ENCODE measurements around the gene GJB5.
"Not testable (repeated sequence)": the region's sequence is repeated elsewhere in the genome, so short reads cannot be mapped to it uniquely, and the experiment has no call there.

Gene GJB5

DNA sequence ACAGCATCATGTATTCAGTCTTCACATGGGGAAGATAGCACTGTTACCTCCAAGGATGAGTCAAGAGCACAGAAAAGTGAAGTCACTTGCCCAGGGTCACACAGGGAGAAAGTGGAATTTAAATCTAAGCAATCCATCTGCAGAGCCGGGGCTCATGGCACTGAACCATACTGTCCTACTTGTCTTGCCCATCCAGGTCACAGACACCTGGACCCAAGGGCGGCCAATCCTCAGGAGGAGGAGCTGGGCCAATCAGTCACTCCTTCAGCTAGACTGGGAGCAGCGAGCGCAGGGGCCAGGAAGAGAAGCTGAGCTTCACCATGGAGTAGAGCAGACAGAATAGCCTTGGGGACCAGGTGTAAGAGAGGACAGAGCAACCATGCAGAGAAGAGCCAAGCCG is 9.2 kb upstream of the GJB5 start:
- no peak for DNase-seq (ENCODE audit: low read depth in 2 of 2)

DNA sequence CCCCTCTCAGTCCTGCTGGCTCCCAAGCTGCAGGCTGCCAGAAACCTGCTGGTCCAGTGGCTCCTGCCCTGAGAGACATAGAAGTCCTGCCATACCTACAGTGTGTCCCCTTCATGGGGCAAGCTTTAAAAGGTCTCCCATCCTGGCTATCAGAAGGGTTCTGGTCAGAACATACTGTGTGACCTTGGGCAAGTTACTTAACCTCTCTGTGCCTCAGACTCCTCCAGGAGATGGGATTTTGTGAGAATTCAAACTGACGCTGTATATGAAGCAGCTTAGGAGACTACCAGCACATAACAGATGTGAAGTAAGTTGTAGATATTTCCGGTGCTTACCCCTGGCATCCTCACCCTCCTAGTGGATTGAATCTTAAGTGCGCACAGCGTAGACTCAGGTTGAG is 8.7 kb upstream of the GJB5 start:
- no peak for DNase-seq (ENCODE audit: low read depth in 2 of 2)

DNA sequence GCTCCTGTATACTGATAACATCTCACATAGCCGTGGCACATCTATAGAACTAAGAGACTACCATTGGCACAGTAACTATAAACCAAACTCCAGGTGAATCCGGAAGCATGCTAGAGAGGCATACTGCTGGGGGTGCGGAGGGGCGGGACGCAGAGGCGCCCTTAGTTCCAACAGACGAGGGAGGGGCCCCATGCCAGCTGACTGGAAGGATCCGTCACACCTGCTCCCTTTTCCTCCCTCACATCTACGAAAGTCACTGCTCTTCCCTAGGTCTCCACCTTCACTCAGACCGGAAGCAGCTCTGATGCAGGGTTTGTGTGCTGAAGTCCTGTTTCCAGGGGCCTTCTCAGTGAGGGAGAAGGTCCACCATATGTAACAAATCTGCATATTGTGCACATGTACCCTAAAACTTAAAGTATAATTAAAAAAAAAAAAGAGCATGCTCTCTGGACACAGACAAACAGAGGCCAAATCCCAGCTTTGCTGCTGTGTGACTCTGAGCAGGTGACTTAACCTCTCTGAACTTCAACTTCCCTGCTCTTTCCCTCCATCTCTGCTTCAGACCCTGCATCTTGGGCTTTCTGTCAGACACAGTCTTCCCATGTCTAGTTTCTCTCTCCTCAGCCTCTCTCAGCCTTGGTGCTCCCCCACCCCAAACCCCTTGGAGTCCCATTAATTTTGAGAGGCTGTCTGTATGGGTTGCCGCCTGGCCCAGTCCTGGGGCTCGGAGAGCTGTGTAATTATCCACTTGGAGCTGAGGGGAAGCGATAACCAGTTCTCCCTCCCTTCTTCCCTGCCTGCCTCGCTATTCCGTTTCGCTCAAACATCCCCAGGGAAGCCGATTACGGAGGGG is 7.8 kb upstream of the GJB5 start:
- no peak for DNase-seq (ENCODE audit: low read depth in 2 of 2)

DNA sequence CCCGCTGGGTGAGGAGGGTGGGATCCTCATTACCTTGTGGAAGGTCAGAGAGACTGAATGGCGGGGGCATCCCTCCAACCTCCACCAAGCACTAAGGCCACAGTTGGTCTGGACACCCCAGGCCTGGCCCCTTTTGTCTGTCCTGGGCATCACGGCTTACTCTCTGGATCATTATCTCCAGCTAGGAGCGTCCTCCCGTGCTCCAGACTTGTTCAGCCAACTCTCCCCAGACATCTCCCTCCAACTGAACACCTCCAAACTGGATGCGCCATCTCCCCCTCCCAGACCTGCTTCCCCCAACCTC is 7.3 kb upstream of the GJB5 start:
- DNase-seq (ENCODE audit: low read depth in 2 of 2) = no peak

DNA sequence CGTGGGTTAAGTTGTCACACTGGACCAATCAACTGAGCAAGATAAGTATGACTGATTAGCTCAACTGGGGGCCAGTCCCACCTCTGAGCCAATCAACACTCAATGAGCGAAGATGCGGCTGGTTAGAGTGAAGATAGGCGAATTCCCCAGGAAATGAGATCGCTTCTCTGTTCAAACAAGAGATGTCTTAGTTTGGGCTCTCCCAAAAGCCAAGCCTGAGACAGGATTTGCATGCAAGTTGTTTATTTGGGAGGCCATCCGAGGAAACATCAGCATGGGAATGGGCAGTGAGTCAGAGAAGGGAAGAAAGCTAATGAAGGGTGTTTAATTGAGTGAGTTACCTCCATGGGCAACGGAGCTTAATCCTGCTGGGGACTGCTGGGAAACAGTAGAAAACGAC is 4.9 kb upstream of the GJB5 start:
- DNase-seq (ENCODE audit: low read depth in 2 of 2) = no peak

DNA sequence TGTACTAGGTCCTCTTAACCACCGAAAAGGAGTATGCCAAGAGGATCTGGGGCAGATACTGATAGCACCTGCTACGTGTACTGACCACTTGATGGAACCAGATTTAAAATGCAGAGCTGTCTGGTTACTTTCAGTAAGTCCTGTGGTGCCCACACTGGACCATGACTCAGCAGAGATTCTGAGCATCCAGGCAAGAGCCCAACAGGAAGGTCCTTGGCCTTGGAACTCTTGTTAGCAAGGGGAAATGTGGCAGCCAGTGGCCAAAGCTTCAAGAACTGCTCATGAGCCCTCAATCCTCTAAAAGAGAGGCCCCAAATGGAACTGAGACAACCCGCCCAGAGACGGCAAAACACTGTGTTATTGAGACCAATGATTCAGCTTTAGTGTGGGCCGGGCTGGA is 4.2 kb upstream of the GJB5 start:
- no peak for DNase-seq (ENCODE audit: low read depth in 2 of 2)

DNA sequence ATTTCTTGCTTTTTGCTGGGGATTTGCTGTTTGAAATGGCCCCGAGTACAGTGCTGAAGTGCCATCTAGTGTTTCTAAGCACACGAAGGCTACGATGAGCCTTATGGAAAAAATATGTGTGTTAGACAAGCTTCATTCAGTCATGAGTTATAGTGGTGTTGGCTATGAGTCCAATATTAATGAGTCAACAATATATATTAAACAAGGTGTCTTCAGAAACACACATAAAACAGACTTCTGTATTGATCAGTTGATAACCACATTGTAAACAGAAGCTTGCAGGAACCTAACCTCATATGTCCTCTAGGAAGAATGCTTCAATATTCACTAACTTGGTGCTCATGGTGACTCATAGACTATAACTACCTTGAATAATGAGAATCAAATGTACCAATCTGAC is 1.7 kb upstream of the GJB5 start:
- no peak for DNase-seq (ENCODE audit: low read depth in 2 of 2)

DNA sequence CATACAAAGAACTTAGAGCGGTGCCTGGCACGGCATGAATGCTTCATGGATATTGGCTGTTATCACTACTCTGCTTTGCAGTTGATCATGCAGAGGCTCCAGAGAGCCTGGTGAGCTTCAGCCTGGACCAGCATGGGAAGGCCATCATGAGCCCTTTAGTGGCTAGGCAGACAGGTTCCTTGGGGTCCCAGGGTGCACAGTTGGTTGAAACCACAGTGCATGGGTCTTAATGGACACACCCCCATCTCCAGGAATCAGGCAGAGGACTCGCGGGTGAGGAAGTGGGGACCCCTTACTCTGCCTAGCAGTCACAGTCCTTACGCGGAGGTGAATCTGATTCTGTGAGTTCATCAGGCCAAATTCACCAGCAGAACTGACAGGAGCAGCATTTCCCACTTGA is 1.1 kb downstream of the GJB5 start:
- no peak for DNase-seq (ENCODE audit: low read depth in 2 of 2)

DNA sequence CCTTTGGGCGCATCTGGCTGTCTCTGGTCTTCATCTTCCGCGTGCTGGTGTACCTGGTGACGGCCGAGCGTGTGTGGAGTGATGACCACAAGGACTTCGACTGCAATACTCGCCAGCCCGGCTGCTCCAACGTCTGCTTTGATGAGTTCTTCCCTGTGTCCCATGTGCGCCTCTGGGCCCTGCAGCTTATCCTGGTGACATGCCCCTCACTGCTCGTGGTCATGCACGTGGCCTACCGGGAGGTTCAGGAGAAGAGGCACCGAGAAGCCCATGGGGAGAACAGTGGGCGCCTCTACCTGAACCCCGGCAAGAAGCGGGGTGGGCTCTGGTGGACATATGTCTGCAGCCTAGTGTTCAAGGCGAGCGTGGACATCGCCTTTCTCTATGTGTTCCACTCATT is 2.5 kb downstream of the GJB5 start:
- no peak for DNase-seq (ENCODE audit: low read depth in 2 of 2)

DNA sequence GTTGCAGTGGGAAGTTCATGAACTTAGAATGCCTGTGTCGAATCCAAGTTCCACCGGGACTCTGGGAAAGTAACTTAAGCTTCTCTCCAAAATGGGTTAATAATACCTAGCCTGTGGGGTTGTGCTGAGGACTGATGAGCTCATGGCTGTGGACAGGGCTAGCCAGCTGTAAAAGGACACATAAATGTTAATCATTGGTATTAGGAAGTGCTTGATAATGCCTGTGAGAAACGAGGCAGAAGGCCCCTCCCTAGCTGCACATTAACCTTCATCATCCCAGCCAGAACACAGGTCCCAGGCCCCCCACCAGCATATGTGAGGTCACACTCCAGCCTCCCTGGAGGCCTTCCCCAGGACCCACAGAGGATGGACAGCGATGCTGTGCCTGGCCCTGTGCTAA is 3.9 kb downstream of the GJB5 start:
- no peak for DNase-seq (ENCODE audit: low read depth in 2 of 2)

DNA sequence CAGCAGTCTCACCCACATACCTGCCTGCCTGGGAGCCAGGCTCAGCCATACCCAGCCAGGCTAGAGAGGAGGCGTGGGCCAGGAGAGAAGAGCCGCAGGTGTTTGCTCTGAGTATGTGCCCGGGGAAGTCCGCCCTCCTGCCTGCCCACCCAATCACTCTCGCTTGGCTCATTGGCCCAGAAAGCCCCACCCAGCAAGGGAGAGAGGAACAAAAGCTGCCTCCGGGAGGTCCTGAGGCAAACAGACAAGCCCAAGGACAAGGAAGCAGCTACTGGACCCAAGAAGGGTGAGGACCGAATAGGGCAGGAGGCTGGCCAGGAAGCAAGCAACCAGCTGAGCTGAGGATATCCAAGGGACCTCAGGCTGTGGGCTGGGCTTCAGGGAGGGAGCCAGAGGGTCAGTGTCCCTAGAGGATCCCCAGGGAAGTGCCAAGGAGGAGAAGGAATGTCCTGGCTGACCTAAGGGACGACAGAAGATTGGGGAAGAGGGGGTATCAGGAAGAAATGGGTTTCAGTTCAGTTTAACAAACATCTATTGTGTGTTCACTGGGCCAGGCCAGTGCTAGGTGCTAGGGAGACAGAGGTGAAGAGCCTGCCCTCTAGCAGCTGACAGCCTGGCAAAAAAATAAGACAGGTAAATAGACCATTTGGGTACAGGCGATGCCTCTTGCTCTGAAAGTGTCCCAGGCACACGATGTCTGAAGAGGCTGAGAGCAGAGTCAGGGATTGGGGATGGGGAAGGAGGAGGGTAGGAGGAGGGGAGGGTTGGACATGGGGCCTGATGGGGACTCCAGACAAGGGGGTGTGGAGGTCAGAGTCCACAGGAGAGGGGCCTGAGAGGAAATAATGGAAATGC is 4.9 kb downstream of the GJB5 start, which contains the start of gene GJB4:
GJB4 (plus strand) TSS at position 238 of the 855 bp plus-strand sequence. CDS start 1,515 bp downstream, outside the sequence.
- DNase-seq (ENCODE audit: low read depth in 2 of 2) = no peak

DNA sequence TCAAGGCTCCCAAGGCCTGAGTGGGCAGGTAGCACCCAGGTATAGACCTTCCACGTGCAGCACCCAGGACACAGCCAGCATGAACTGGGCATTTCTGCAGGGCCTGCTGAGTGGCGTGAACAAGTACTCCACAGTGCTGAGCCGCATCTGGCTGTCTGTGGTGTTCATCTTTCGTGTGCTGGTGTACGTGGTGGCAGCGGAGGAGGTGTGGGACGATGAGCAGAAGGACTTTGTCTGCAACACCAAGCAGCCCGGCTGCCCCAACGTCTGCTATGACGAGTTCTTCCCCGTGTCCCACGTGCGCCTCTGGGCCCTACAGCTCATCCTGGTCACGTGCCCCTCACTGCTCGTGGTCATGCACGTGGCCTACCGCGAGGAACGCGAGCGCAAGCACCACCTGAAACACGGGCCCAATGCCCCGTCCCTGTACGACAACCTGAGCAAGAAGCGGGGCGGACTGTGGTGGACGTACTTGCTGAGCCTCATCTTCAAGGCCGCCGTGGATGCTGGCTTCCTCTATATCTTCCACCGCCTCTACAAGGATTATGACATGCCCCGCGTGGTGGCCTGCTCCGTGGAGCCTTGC is 6.4 kb downstream of the GJB5 start:
- no peak for DNase-seq (ENCODE audit: low read depth in 2 of 2)

DNA sequence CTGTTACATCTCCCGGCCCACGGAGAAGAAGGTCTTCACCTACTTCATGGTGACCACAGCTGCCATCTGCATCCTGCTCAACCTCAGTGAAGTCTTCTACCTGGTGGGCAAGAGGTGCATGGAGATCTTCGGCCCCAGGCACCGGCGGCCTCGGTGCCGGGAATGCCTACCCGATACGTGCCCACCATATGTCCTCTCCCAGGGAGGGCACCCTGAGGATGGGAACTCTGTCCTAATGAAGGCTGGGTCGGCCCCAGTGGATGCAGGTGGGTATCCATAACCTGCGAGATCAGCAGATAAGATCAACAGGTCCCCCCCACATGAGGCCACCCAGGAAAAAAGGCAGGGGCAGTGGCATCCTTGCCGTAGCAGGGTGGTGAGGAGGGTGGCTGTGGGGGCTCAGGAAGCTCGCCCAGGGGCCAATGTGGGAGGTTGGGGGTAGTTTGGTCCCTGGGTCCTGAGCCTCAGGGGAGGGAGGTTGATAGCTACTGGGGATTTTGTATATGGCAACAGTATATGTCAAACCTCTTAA is 7.0 kb downstream of the GJB5 start:
- no peak for DNase-seq (ENCODE audit: low read depth in 2 of 2)

DNA sequence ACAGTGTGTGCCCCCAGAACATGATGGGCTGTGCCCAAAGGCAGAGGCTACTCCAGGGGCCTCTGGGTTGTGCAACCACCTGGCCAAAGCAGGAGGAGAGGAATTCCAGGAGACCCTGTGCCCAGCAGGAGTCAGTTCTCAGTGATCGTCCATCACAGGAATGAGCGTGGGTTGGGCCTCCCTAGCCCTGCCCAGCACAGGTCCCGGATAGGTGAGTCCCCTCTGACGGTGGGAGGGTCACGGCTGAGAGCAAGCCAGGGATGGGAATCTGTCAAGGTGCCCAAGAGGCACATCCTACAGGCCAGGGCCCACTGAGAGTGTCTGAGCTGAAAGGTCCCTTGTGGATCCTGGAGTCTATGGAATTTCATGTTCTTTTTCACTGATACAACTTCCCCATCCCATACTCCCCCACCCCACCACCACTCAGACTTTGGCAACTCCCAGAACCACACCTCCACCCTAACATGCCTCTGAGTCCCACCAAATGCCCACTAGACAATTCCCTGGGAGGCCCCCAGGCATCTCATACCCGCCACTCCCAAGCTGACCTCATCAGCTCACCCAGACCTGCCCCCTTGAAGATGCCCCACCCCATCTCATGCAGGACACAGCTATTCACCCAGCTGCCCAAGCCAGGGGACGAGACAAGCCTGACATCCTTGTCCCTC is 7.8 kb downstream of the GJB5 start:
- no peak for DNase-seq (ENCODE audit: low read depth in 2 of 2)

DNA sequence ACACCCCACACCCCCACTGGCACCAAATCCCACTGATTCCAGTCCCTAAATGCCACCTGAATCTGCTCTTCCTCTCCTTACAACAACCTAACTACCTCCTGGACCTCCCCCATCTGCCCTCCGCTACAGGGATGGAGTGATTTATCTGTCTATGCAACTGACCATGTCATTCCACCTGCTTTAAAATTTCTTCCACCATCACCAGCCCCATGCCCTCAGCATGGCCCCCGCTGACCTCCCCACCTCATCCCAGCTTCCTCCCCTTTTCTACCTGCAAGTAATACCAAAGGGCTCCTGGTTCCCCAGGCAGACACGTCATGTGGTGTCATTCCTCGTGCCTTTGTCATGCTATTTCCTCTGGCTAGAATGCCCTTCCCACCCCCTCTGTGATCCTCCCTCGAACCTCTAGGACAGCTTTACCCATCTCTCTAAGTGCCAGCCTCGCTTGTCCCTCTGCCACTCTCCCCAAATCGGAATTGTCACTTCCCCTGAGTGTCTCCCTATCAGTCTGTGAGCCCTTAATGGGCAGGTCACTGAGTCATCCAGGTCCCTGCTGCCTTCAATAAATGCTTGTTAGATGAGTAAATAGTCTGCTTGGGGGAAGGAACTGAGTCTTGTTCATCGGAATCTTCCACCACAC is 8.4 kb downstream of the GJB5 start:
- DNase-seq (ENCODE audit: low read depth in 2 of 2) = no peak

DNA sequence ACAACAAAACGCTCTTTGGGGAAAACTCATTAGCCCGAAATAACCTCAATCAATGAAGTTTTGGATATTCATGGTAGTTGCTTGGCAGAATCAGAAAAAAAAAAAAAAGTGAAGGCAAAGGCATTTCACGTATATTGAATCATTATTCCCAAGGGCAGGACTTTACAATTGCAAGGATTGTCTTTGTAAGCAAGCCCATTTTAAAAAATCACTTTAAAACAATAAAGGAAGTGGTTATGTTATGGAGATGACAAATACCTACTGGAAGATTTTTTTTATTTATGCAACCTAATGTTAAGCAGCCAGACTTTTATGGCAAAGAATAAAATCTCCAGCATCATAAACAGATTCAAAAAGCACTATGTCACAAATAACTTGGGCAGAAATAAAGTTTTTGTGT is 14.0 kb downstream of the GJB5 start:
- DNase-seq (ENCODE audit: low read depth in 2 of 2) = no peak

DNA sequence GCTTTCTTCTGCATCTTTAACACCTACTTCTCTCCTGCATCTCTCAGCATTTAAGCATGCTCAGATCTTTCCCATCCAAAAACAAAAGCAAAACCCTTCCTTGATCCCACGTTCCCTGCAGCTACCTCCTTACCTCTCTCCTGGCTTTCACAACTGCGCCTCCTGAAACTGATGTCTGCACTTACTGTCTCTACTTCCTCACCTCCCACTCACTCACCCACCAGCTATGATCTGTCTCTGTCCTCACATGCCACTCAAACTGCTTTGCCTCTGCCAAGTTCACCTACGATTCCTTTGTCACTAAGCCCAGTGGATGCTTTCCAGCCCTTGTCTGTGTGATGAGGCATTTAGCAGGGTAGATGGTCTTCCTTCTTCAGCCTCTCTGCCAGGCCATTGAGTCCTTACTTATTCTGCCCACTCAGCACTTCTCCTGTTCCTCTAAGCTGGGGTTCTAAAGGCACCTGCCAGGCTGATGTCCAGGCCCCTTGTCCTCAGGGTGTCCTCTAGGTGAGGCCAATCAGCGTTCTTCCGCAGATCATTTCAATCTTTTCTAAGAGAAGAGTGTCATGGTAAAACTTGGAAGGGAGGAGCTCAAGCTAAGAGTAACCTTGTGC is 16.2 kb downstream of the GJB5 start:
- no peak for DNase-seq (ENCODE audit: low read depth in 2 of 2)

DNA sequence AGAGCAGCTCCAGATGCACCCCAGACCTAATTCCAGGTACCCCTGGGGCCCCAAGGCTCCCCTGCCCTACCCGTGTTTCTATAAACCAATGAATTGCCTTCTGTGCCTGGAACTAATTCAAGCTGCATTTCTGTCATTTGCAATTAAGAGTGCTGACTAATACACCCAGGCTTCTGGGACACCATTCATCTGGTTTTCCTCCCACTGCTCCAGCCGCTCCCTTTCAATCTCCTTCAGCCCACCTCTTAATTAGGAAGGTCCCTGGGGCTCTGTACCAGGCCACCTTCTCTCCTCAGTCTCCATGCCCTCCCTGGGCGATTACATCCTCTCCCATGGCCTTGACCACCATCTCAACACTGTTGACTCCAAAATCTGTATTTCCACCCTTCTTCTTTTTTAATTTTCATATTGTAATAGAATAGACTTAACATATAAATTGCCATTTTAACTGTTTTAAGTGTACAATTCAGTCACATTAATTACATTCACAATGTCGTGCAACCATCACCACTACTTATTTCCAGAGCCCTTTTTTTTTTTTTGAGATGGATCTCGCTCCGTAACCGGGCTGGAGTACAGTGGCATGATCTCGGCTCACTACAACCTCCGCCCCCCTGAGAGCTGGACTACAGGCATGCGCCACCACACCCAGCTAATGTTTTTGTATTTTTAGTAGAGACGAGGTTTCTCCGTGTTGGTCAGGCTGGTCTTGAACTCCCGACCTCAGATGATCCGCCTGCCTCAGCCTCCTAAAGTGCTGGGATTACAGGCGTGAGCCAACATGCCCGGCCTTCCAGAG is 16.9 kb downstream of the GJB5 start:
- no peak for DNase-seq (ENCODE audit: low read depth in 2 of 2)

DNA sequence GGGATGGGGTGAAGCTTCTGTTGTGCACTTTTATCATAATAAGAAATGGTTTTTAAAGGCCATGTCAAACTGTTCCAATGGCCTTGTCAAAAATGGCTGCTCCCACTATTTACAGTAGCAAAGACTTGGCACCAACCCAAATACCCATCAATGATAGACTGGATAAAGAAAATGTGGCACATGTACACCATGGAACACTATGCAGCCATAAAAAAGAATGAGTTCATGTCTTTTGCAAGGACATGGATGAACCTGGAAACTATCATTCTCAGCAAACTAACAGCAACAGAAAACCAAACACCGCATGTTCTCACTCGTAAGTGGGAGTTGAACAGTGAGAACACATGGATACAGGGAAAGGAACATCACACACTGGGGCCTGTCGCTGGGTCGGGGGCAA is 18.3 kb downstream of the GJB5 start:
- not testable (repeated sequence) for DNase-seq (ENCODE audit: low read depth in 2 of 2)

DNA sequence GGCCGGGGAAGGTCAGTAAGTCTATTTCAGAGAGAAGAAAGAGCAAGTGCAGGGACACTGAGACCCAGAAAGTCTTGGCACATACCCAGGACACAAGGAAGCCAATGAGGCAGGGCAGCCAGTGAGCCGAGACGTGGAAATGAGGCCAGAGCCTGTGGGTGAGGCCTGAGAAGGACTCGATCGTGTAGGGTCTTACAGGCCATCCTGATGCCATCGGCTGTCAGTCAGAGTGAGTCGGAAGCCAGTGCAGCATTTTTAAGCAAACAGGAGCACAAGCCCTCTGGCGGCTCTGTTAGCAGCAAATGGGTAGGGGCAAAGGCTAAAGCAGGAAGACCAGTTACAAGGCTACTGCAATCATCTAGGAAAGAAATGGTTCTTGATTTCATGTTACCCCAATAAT is 20.1 kb downstream of the GJB5 start:
- no peak for DNase-seq (ENCODE audit: low read depth in 2 of 2)
